ENCODE results near the gene BBS9. TPM values are rescaled to one million over a fixed set of nuclear protein-coding genes. Genes with fewer than 3 reads are reported as not detected.
A peak's percentile ranks its signal among the peaks of the same experiment; 100 is the strongest.

Gene BBS9
- polyA plus RNA-seq, 1 donor = 8.8 TPM

- DNase-seq = no peak
- Histone ChIP-seq H3K27me3 (ENCODE audit: control insufficient read depth, insufficient read depth, low read length) (no peaks in the 10 kb centered on the region), H3K4me1 (ENCODE audit: control insufficient read depth, insufficient read depth, low read length) (no peaks in the 10 kb centered on the region), H3K4me3 (ENCODE audit: low read length) (no peak overlapping the region), H3K9me3 (ENCODE audit: control insufficient read depth, low read depth, low read length) (no peaks in the 10 kb centered on the region), H3K27ac (ENCODE audit: low read length) (no peak overlapping the region), H3K36me3 (ENCODE audit: control insufficient read depth, insufficient read depth, low read length) (peaks cover 2% of the 10 kb centered on the region)
- no CpG with 5 or more reads among the region's 1 CpG for WGBS (ENCODE audit: insufficient coverage, low lambda C conversion rate)
Measured at GRCh38 chr7:33157311-33157710, 27.9 kb downstream of the BBS9 start.

- H3K4me3 ChIP-seq (ENCODE audit: low read length) = no peak overlapping the region
- no CpG with 5 or more reads among the region's 2 CpGs for WGBS (ENCODE audit: insufficient coverage, low lambda C conversion rate)
- no peak for DNase-seq
- H3K4me1 ChIP-seq (ENCODE audit: control insufficient read depth, insufficient read depth, low read length) = no peaks in the 10 kb centered on the region
- no peaks in the 10 kb centered on the region for H3K27me3 ChIP-seq (ENCODE audit: control insufficient read depth, insufficient read depth, low read length)
- H3K27ac ChIP-seq (ENCODE audit: low read length) = no peak overlapping the region
- no peaks in the 10 kb centered on the region for H3K9me3 ChIP-seq (ENCODE audit: control insufficient read depth, low read depth, low read length)
- peaks cover 2% of the 10 kb centered on the region for H3K36me3 ChIP-seq (ENCODE audit: control insufficient read depth, insufficient read depth, low read length)
Measured at GRCh38 chr7:33157781-33158180, 28.4 kb downstream of the BBS9 start.

- WGBS (ENCODE audit: insufficient coverage, low lambda C conversion rate) = no CpG with 5 or more reads among the region's 2 CpGs
- Histone ChIP-seq H3K4me3 (ENCODE audit: low read length) (no peak overlapping the region), H3K36me3 (ENCODE audit: control insufficient read depth, insufficient read depth, low read length) (peaks cover 8% of the 10 kb centered on the region), H3K4me1 (ENCODE audit: control insufficient read depth, insufficient read depth, low read length) (no peaks in the 10 kb centered on the region), H3K9me3 (ENCODE audit: control insufficient read depth, low read depth, low read length) (peaks cover 3% of the 10 kb centered on the region), H3K27ac (ENCODE audit: low read length) (no peak overlapping the region), H3K27me3 (ENCODE audit: control insufficient read depth, insufficient read depth, low read length) (no peaks in the 10 kb centered on the region)
- DNase-seq = no peak
Measured at GRCh38 chr7:33177876-33178275, 48.5 kb downstream of the BBS9 start.

- H3K27me3 ChIP-seq (ENCODE audit: control insufficient read depth, insufficient read depth, low read length) = no peaks in the 10 kb centered on the region
- peaks cover 8% of the 10 kb centered on the region for H3K36me3 ChIP-seq (ENCODE audit: control insufficient read depth, insufficient read depth, low read length)
- H3K9me3 ChIP-seq (ENCODE audit: control insufficient read depth, low read depth, low read length) = no peaks in the 10 kb centered on the region
- H3K27ac ChIP-seq (ENCODE audit: low read length) = no peak overlapping the region
- H3K4me3 ChIP-seq (ENCODE audit: low read length) = no peak overlapping the region
- no peaks in the 10 kb centered on the region for H3K4me1 ChIP-seq (ENCODE audit: control insufficient read depth, insufficient read depth, low read length)
- no peak for DNase-seq
- WGBS (ENCODE audit: insufficient coverage, low lambda C conversion rate) = no CpG with 5 or more reads among the region's 2 CpGs
Measured at GRCh38 chr7:33179519-33179918, 50.2 kb downstream of the BBS9 start.

GRCh38 chr7:33183504-33183903 lies 54.1 kb downstream of the BBS9 start:
- Histone ChIP-seq H3K9me3 (ENCODE audit: control insufficient read depth, low read depth, low read length) (no peaks in the 10 kb centered on the region), H3K27me3 (ENCODE audit: control insufficient read depth, insufficient read depth, low read length) (no peaks in the 10 kb centered on the region), H3K4me3 (ENCODE audit: low read length) (no peak overlapping the region), H3K36me3 (ENCODE audit: control insufficient read depth, insufficient read depth, low read length) (peaks cover 5% of the 10 kb centered on the region), H3K4me1 (ENCODE audit: control insufficient read depth, insufficient read depth, low read length) (no peaks in the 10 kb centered on the region), H3K27ac (ENCODE audit: low read length) (no peak overlapping the region)
- WGBS (ENCODE audit: insufficient coverage, low lambda C conversion rate) = no CpG with 5 or more reads among the region's 2 CpGs
- no peak for DNase-seq

- WGBS (ENCODE audit: insufficient coverage, low lambda C conversion rate) = no CpG with 5 or more reads among the region's 1 CpG
- no peak for DNase-seq
- no peaks in the 10 kb centered on the region for H3K27me3 ChIP-seq (ENCODE audit: control insufficient read depth, insufficient read depth, low read length)
Measured at GRCh38 chr7:33184828-33185227, 55.5 kb downstream of the BBS9 start.

GRCh38 chr7:33185786-33186185 lies 56.4 kb downstream of the BBS9 start:
- Histone ChIP-seq H3K27me3 (ENCODE audit: control insufficient read depth, insufficient read depth, low read length) (no peaks in the 10 kb centered on the region), H3K4me1 (ENCODE audit: control insufficient read depth, insufficient read depth, low read length) (no peaks in the 10 kb centered on the region), H3K36me3 (ENCODE audit: control insufficient read depth, insufficient read depth, low read length) (peaks cover under 1% of the 10 kb centered on the region), H3K27ac (ENCODE audit: low read length) (no peak overlapping the region), H3K9me3 (ENCODE audit: control insufficient read depth, low read depth, low read length) (no peaks in the 10 kb centered on the region), H3K4me3 (ENCODE audit: low read length) (no peak overlapping the region)
- peak; percentile 16 to 34 for DNase-seq
- 100% methylated on average over 2 of the region's 3 CpGs for WGBS (ENCODE audit: insufficient coverage, low lambda C conversion rate)

More at GRCh38 chr7:33184828-33185227, 55.5 kb downstream of the BBS9 start:
- Histone ChIP-seq H3K4me3 (ENCODE audit: low read length) (no peak overlapping the region), H3K4me1 (ENCODE audit: control insufficient read depth, insufficient read depth, low read length) (no peaks in the 10 kb centered on the region), H3K9me3 (ENCODE audit: control insufficient read depth, low read depth, low read length) (no peaks in the 10 kb centered on the region), H3K36me3 (ENCODE audit: control insufficient read depth, insufficient read depth, low read length) (peaks cover 5% of the 10 kb centered on the region), H3K27ac (ENCODE audit: low read length) (no peak overlapping the region)

GRCh38 chr7:33186192-33186591 lies 56.8 kb downstream of the BBS9 start:
- DNase-seq = no peak
- Histone ChIP-seq H3K27ac (ENCODE audit: low read length) (no peak overlapping the region), H3K36me3 (ENCODE audit: control insufficient read depth, insufficient read depth, low read length) (no peaks in the 10 kb centered on the region), H3K27me3 (ENCODE audit: control insufficient read depth, insufficient read depth, low read length) (no peaks in the 10 kb centered on the region), H3K4me1 (ENCODE audit: control insufficient read depth, insufficient read depth, low read length) (no peaks in the 10 kb centered on the region), H3K9me3 (ENCODE audit: control insufficient read depth, low read depth, low read length) (no peaks in the 10 kb centered on the region), H3K4me3 (ENCODE audit: low read length) (no peak overlapping the region)
- WGBS (ENCODE audit: insufficient coverage, low lambda C conversion rate) = 71% methylated on average over 1 of the region's 1 CpG

GRCh38 chr7:33190688-33191304 lies 61.4 kb downstream of the BBS9 start:
- H3K9me3 ChIP-seq (ENCODE audit: control insufficient read depth, low read depth, low read length) = no peaks in the 10 kb centered on the region
- no peaks in the 10 kb centered on the region for H3K4me1 ChIP-seq (ENCODE audit: control insufficient read depth, insufficient read depth, low read length)
- no peaks in the 10 kb centered on the region for H3K27me3 ChIP-seq (ENCODE audit: control insufficient read depth, insufficient read depth, low read length)
- no peak overlapping the region for H3K4me3 ChIP-seq (ENCODE audit: low read length)
- peak in 1 of 2 donors; percentile 6 for DNase-seq
- no CpG with 5 or more reads among the region's 2 CpGs for WGBS (ENCODE audit: insufficient coverage, low lambda C conversion rate)
- no peak overlapping the region for H3K27ac ChIP-seq (ENCODE audit: low read length)
- no peaks in the 10 kb centered on the region for H3K36me3 ChIP-seq (ENCODE audit: control insufficient read depth, insufficient read depth, low read length)

- DNase-seq = peak; percentile 10 to 34
Measured at GRCh38 chr7:33191340-33191739, 62.0 kb downstream of the BBS9 start.

GRCh38 chr7:33192695-33193291 lies 63.4 kb downstream of the BBS9 start:
- no CpG with 5 or more reads among the region's 2 CpGs for WGBS (ENCODE audit: insufficient coverage, low lambda C conversion rate)
- no peaks in the 10 kb centered on the region for H3K36me3 ChIP-seq (ENCODE audit: control insufficient read depth, insufficient read depth, low read length)
- H3K27me3 ChIP-seq (ENCODE audit: control insufficient read depth, insufficient read depth, low read length) = no peaks in the 10 kb centered on the region
- no peaks in the 10 kb centered on the region for H3K4me1 ChIP-seq (ENCODE audit: control insufficient read depth, insufficient read depth, low read length)
- no peak for DNase-seq
- H3K4me3 ChIP-seq (ENCODE audit: low read length) = no peak overlapping the region
- no peaks in the 10 kb centered on the region for H3K9me3 ChIP-seq (ENCODE audit: control insufficient read depth, low read depth, low read length)
- no peak overlapping the region for H3K27ac ChIP-seq (ENCODE audit: low read length)

More at GRCh38 chr7:33191340-33191739, 62.0 kb downstream of the BBS9 start:
- no peaks in the 10 kb centered on the region for H3K36me3 ChIP-seq (ENCODE audit: control insufficient read depth, insufficient read depth, low read length)
- no peak overlapping the region for H3K27ac ChIP-seq (ENCODE audit: low read length)
- H3K27me3 ChIP-seq (ENCODE audit: control insufficient read depth, insufficient read depth, low read length) = no peaks in the 10 kb centered on the region
- H3K4me1 ChIP-seq (ENCODE audit: control insufficient read depth, insufficient read depth, low read length) = no peaks in the 10 kb centered on the region
- no peak overlapping the region for H3K4me3 ChIP-seq (ENCODE audit: low read length)
- no peaks in the 10 kb centered on the region for H3K9me3 ChIP-seq (ENCODE audit: control insufficient read depth, low read depth, low read length)

Data from large intestine (tissue), 3 donors.